T-helper 1 cell (primary cell): Measurements from ENCODE around the gene INTS3.
"Not testable (repeated sequence)": the region's sequence is repeated elsewhere in the genome, so short reads cannot be mapped to it uniquely, and the experiment has no call there.

ENCODE experiments used
- DNase-seq, 5 donors: peaks; one replicate each; pipeline ENCODE4 v3.0.0-alpha.2; 2012 to 2020

INTS3 gene

GRCh38 chr1:153711026-153711425 lies 16.8 kb upstream of the INTS3 start:
- no peak for DNase-seq

DNA sequence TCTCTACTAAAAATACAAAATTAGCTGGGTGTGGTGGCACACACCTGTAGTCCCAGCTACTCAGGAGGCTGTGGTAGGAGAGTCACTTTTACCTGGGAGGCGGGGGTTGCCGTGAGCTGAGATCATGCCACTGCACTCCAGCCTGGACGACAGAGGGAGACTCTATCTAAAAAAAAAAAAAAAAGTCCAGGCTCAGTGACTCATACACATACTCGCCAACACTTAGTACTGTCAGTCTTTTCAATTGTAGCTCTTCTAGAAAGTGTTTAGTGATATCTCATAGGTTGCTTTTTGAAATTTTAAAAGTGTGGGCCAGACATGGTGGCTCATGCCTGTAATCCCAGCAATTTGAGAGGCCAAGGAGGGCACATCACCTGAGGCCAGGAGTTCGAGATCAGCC lies 11.6 kb upstream of the INTS3 start:
- DNase-seq: not testable (repeated sequence)

- DNase-seq: no peak
Measured at GRCh38 chr1:153717330-153717729, 10.5 kb upstream of the INTS3 start.

- DNase-seq: no peak
Measured at GRCh38 chr1:153723687-153724086, 4.2 kb upstream of the INTS3 start.

- DNase-seq: not testable (repeated sequence)
Measured at GRCh38 chr1:153724634-153725033, 3.2 kb upstream of the INTS3 start.

GRCh38 chr1:153728305-153729066 lies 636 bp downstream of the INTS3 start:
- peak in 3 of 5 donors; percentile 11 to 15 (median 14) for DNase-seq

DNA sequence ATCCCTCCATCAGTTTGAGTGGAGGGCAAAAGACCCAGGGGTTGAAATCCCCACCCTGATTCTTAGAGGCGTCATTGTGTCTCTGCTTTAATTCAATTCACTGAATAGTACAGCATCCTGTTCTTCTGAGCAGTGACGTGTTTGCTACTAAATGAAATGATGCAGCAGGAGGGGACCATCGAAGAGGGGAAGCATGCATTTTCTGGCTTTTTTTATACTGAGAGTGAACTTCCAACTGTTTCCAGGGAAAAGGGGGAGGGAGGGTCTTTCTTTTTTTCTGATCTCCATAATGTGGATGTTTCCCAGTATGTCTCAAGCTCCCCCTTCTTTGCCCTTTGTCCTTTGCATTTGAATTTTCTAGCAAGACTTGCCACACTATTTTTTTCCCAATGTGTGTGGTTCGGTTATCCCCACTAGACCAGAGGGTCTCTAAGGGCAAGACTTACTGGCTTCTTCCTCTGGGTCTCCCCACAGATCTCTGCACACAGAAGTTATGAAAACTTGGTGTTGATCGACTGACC lies 2.7 kb downstream of the INTS3 start:
- DNase-seq: no peak

GRCh38 chr1:153733970-153734369 lies 6.1 kb downstream of the INTS3 start:
- DNase-seq: no peak

GRCh38 chr1:153734396-153735089 lies 6.7 kb downstream of the INTS3 start:
- no peak for DNase-seq

- DNase-seq: no peak
Measured at GRCh38 chr1:153735090-153735420, 7.2 kb downstream of the INTS3 start.

DNA sequence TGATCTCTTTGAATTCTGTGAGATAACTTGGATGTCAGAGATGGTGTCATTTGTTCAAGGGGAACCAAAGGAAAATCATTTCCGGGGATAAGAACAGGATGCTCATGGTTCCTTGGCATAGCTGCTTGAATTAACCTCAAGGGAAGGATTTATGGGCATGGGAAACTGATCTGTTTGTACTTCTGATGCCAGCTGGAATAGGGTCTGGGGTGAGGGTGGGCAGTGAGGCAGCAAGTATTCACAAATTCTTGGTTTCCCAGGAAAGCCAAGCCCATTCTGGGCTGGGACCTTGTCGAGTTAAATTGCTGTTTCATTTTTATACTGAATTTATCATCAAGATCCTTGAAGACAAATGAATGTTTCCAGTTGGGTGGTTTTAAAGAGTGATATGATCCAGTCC lies 14.1 kb downstream of the INTS3 start:
- DNase-seq: no peak

DNA sequence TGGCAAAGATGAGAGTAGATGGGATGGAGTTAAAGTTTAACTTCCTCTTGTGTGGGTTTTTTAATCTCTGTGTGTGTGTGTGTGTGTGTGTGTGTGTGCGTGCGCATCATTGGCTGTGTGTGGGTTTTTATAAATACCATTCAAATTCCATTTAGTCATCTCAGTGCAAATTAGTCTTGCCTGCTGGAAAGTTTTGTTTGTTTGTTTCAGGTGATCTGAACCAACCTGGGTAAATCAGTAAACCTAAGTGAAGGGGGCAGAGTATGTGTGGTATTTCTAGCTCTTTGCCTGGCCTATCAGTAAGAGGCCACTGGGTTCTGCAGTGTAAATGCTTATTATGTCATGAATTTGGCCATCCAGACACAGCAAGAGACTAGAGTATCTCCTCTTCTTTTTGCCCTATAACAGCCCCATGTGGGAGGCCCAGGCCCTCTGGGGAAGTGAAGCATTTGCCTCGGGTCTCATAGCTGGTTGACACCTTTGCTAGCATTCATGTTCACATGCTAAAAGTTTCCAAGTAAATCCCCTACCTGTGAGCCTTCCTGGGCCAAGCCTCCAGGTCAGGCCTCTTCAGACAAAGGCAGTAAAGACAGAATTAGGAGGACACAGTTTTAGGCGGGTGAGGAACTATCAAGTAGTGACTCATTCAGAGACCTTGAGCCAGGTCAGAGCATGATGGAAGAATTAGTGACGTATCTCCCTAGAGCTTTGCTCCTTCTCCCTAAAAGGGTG lies 14.7 kb downstream of the INTS3 start:
- no peak for DNase-seq

- DNase-seq: no peak
Measured at GRCh38 chr1:153745417-153745816, 17.6 kb downstream of the INTS3 start.

GRCh38 chr1:153746174-153746573 lies 18.3 kb downstream of the INTS3 start:
- no peak for DNase-seq

DNA sequence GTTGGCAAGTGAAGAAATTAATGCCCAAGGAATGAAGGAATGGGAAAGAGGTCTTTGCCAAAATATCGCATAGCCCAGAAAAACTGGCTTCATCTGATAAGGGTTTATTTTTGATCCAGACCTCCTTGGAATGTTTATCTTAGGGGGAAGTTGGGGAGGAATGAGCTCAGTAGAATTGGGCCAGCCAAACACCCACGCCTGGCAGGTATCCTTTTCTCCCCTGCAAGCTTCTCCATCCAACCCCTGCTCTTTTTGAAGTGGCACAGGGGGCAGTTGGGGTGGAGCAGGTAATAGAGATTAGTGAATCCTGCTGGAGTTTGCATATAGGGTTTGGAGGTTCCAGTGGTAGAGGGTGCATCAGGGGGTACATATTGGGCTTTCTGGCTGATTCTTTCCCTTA lies 21.1 kb downstream of the INTS3 start:
- no peak for DNase-seq

- peak; percentile 50 to 78 (median 65) for DNase-seq
Measured at GRCh38 chr1:153749408-153750005, 21.7 kb downstream of the INTS3 start.

GRCh38 chr1:153750026-153750995 lies 22.5 kb downstream of the INTS3 start:
- no peak for DNase-seq

DNA sequence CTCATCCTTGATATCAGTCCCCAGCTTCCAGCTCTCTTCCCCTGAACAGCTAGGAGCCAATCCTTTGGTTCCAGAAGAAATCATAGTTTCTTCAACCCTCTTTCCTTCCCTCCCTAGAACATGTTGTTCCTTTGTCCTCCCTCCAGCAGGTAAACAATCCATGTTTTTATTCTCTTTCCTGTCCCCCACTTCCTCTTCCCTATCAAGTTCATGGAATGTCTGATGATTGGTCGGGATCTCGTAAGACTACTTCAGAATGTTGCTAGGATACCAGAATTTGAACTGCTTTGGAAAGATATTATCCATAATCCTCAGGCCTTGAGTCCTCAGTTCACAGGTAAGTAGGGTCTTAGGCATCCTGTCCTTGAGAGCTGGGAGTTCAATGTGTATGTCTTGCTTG lies 24.2 kb downstream of the INTS3 start:
- DNase-seq: no peak

GRCh38 chr1:153752571-153753195 lies 24.8 kb downstream of the INTS3 start:
- no peak for DNase-seq

- no peak for DNase-seq
Measured at GRCh38 chr1:153754266-153754665, 26.4 kb downstream of the INTS3 start.

- no peak for DNase-seq
Measured at GRCh38 chr1:153760440-153760839, 32.6 kb downstream of the INTS3 start.
